Muscle layer of duodenum (tissue), 2 donors: ENCODE measurements around the gene STXBP5.

Experiments
- H3K27ac ChIP-seq: one replicate; pipeline ENCODE4 v1.7.0; 2013; ENCODE audit warnings: mild to moderate bottlenecking, low read length
- H3K27me3 ChIP-seq: one replicate; pipeline ENCODE4 v1.7.0; 2013; ENCODE audit warnings: low read depth, mild to moderate bottlenecking, control low read depth, low read length
- H3K36me3 ChIP-seq, 2 donors: one replicate each; pipeline ENCODE4 v1.7.0; 2013; ENCODE audit warnings: low read length in 2 of 2, control low read depth in 1 of 2, mild to moderate bottlenecking in 1 of 2; ENCODE audit not compliant: insufficient read depth in 2 of 2, control insufficient read depth in 1 of 2
- H3K4me1 ChIP-seq, 2 donors: one replicate each; pipeline ENCODE4 v1.7.0; 2013; ENCODE audit warnings: low read length in 2 of 2, mild to moderate bottlenecking in 2 of 2, control low read depth in 1 of 2, moderate library complexity in 1 of 2; ENCODE audit not compliant: insufficient read depth in 2 of 2, control insufficient read depth in 1 of 2
- H3K4me3 ChIP-seq, 2 donors: one replicate each; pipeline ENCODE4 v1.7.0; 2013; ENCODE audit warnings: low read length in 2 of 2, low read depth in 1 of 2, mild to moderate bottlenecking in 1 of 2
- H3K9me3 ChIP-seq, 2 donors: one replicate each; pipeline ENCODE4 v1.7.0; 2013; ENCODE audit warnings: low read length in 2 of 2, control low read depth in 1 of 2, mild to moderate bottlenecking in 1 of 2; ENCODE audit not compliant: control insufficient read depth in 1 of 2
- donor health status: healthy.

Gene STXBP5

DNA sequence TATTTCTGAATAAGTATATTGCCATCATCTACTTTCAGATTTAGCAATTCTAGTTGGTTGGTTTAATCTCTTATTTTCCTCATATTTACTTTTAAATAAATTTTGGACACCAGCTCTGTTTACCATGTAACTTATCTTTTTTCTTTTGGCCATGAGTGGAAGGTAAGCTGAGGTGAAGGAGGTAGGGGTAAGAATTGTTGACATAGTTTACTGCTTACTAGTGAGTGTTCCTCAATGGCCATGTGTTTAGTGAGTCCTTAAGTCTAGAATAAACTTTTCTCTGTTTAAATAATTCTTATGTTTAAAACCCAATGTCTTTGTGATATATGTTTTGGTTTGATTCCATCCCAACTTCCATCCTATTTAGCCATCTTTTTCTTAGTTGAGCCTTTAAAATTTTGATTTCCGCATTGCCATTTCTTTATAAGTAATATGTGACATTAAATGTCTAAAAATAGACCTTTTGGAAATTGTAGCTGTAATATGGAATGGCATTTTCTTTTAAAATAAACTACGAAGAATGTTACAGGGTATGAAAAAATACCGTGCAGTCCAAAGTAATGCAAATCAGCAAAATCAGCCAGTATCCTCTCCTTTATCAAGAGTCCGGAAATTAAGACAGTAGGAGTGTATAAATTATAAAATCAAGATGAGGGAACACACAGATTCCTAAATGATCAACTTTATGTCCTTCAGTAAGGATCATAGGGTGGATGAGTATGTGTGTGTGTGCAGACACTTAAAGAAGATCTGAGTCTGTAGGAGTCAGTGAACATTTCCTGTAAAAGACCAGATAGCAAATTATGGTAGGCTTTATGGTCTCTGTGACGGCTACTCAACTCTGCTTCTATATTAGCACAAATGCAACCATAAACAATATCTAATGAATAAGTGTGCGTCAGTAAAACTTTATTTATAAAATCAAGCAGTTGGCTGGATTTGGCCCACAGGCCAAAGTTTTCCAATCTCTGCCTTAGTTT, 10.3 kb downstream of the STXBP5 start:
- Histone ChIP-seq H3K27me3 (no peaks in the 10 kb centered on the region), H3K4me1 (no peaks in the 10 kb centered on the region), H3K36me3 (no peaks in the 10 kb centered on the region), H3K9me3 (no peaks in the 10 kb centered on the region), H3K4me3 (no peak overlapping the region), H3K27ac (no peak overlapping the region)

DNA sequence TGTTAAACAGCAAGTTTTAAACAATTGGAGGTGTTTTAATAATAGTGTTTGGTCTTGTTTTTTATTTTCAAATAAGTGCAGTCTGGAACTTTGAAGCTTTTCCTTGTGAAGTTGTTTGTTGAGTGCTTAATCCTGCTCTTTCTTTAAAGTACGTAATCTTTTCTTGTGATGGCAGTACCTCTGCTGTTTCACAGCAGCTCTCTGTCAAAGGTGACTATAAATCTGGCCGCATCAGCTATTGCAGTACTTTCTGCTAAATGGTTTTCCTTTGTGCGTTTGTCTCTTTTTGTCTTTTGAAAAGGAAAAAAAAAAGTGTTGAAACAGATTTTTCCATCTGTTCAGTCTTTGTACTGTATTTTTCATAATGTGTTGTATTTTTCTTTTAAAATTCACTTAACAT, 12.7 kb downstream of the STXBP5 start:
- Histone ChIP-seq H3K4me3 (no peak overlapping the region), H3K27ac (no peak overlapping the region), H3K27me3 (no peaks in the 10 kb centered on the region), H3K36me3 (no peaks in the 10 kb centered on the region), H3K9me3 (no peaks in the 10 kb centered on the region), H3K4me1 (peaks cover 0 to 6% of the 10 kb centered on the region in 2 donors)

DNA sequence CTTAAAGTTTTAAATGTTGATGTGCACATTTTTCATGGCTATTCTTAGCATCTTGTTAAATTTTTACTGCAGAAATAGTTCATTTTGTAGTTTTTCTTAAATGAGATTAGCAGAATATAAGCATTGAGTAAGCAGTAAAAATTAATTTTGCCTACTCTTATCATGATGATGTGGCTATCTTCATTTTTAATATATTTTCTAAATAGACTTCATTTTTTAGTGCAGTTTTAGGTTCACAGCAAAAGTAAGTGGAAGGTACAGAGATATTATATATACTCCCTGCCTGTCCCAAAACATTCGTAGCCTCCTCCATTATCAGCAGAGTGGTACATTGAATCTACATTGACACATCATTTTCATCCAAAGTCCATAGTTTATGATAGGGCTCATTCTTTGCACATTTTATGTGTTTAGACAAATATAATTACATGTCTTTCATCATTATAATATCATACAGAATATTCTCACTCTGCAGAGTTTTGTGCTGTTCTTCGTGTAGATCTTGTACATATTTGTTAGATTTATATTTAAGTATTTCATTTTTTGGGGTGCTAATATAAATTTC, 13.7 kb downstream of the STXBP5 start:
- Histone ChIP-seq H3K27me3 (no peaks in the 10 kb centered on the region), H3K36me3 (no peaks in the 10 kb centered on the region), H3K4me1 (peaks cover 0 to 6% of the 10 kb centered on the region in 2 donors), H3K9me3 (no peaks in the 10 kb centered on the region), H3K27ac (no peak overlapping the region), H3K4me3 (no peak overlapping the region)

DNA sequence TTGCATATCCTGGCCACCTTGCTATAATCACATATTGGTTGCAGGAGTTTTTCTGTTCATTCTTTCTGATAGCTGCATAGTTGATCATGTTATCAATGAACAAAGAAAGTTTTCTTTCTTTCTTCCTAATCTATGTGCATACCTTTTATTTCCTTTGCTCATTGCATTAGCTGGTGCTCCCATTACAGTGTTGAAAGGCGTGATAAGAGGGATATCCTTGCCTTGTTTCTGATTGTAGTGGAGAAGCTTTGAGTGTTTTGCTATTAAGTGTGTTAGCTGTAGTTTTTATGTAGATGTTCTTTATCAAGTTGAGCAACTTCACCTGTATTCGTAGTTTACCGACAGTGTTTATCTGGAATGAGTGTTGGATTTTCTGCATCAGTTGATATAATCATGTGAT, 14.6 kb downstream of the STXBP5 start:
- Histone ChIP-seq H3K36me3 (no peaks in the 10 kb centered on the region), H3K4me1 (peaks cover 0 to 6% of the 10 kb centered on the region in 2 donors), H3K27ac (no peak overlapping the region), H3K27me3 (no peaks in the 10 kb centered on the region), H3K9me3 (no peaks in the 10 kb centered on the region), H3K4me3 (no peak overlapping the region)

DNA sequence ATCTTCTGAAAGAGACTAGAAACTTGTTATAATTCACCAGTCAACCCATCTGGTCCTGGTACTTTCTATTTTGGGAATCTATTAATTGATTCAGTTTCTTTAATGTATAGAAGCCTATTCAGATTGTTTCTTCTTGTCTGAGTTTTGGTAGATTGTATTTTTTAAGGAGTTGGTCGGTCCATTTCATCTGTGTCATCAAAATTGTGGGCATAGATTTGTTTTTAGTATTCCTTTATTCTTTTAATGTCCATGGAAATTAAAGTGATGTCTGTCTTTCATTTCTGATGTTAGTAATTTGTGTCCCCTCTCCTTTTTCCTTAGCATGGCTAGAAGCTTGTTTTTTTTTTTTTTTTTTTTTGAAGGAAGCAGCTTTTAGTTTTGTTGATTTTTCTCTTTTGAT, 15.2 kb downstream of the STXBP5 start:
- no peaks in the 10 kb centered on the region for H3K27me3 ChIP-seq
- H3K4me1 ChIP-seq = peaks cover 0 to 6% of the 10 kb centered on the region in 2 donors
- H3K9me3 ChIP-seq = no peaks in the 10 kb centered on the region
- no peak overlapping the region for H3K27ac ChIP-seq
- H3K36me3 ChIP-seq = no peaks in the 10 kb centered on the region
- no peak overlapping the region for H3K4me3 ChIP-seq

DNA sequence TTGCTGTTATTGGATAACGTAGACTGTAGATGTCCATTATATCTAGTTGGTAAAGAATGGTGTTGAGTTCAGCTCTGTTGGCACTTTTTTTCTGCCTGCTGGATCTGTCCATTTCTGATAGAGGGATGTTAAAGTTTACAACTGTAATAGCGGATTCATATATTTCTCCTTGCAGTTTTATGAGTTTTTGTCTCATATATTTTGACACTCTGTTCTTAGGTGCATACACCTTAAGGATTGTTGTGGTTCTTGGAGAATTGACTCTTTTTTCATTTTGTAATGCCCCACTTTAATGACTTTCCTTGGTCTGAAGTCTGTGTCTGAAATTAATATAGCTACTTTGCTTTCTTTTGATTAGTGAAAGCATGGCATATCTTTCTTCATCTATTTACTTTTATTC, 16.1 kb downstream of the STXBP5 start:
- H3K27me3 ChIP-seq = no peaks in the 10 kb centered on the region
- H3K27ac ChIP-seq = no peak overlapping the region
- no peak overlapping the region for H3K4me3 ChIP-seq
- peaks cover 0 to 6% of the 10 kb centered on the region in 2 donors for H3K4me1 ChIP-seq
- no peaks in the 10 kb centered on the region for H3K36me3 ChIP-seq
- H3K9me3 ChIP-seq = no peaks in the 10 kb centered on the region

DNA sequence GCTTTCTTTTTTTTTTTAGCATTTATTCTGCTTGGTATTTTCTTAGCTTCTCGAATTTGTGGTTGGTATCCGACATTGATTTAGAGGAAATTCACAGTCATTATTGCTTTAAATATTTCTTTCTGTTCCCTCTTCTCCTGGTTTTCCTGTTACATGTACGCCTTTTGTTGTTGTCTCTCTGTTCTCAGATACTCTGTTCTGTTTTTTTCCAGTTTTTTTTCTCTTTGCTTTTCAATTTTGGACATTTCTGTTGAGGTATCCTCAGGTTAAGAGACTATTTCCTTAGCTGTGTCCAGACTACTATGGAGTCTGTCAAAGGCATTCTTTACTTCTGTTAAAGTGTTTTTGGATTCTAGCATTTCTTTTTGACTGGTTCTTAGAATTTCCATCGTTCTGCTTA, 17.5 kb downstream of the STXBP5 start:
- Histone ChIP-seq H3K27ac (no peak overlapping the region), H3K4me1 (peaks cover 0 to 6% of the 10 kb centered on the region in 2 donors), H3K4me3 (no peak overlapping the region), H3K27me3 (no peaks in the 10 kb centered on the region), H3K36me3 (no peaks in the 10 kb centered on the region), H3K9me3 (no peaks in the 10 kb centered on the region)

DNA sequence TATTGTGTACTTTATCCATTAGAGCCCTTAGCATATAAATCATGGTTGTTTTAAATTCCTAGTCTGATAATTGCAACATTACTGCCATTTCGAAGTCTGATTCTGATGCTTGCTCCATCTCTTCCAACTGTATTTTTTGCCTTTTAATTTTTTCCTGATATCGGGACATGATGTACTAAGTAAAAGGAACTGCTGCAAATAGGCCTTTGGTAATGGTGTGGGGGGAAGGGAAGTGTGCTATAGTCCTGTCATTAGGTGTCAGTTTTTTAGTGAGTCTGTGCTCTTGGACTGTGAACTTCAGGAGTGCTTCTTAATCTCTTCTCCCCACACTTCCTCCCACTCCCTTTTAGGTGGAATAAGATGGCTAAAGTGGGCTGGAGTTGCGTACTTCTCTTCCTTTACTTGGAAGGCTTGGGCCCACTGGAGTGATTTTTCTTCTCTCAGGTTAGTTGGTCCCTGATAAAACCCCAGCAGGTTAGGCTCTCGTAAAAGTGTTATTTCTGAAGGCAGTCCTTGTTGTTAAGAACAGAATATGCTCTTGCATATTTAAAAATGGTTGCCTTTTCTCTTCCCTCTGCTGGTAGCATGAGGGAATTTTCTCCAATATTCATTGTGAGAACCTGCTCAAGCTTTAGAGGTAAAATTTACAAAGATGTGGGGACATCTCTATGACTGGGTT, 18.1 kb downstream of the STXBP5 start:
- Histone ChIP-seq H3K9me3 (no peaks in the 10 kb centered on the region), H3K27me3 (no peaks in the 10 kb centered on the region), H3K4me1 (peaks cover 0 to 6% of the 10 kb centered on the region in 2 donors), H3K36me3 (no peaks in the 10 kb centered on the region), H3K4me3 (no peak overlapping the region), H3K27ac (no peak overlapping the region)

DNA sequence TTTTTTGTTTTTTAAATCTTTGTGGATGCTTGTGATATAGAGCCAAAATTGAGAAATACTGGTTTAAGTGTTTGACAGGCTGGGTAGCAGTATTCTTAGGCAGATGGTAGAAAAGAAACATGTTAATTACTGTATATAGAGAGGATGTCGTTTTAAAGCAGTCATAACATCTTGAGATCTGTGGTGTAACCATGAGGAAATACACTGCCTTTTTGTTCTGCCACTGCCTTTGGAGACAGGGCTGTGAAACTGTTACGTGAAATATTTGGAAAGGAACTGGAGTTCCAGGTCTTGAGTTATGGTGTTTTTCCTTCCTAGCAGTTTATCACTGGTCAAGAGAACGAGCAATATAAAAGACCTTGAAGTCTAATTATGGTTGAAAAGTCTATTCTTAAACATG, 19.5 kb downstream of the STXBP5 start:
- no peaks in the 10 kb centered on the region for H3K9me3 ChIP-seq
- peaks cover 0 to 6% of the 10 kb centered on the region in 2 donors for H3K4me1 ChIP-seq
- H3K36me3 ChIP-seq = no peaks in the 10 kb centered on the region
- no peak overlapping the region for H3K4me3 ChIP-seq
- H3K27me3 ChIP-seq = no peaks in the 10 kb centered on the region
- no peak overlapping the region for H3K27ac ChIP-seq

DNA sequence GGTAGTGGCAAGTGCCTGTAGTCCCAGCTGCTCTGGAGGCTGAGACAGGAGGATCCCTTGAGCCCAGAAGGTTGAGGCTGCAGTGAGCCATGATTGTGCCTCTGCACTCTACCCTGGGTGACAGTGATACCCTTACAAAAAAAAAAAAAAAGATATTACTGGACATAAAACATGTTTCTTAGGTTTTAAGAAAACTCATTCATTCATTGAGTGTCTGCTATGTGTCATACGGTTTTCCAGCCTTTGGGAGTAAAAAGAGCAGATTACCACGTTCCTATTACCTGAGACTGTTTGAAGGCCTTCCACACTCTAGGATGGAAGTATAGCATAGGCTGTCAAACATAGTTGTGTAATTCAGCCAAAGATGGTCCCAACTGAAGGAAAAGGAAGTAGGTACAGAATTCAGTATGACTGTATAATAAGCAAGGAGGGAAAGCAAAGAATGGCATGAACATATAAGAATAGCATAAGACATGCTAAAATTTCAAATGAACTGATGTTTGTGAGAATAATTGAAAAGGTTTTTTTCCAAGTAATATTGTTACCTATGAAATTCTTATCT, 22.0 kb downstream of the STXBP5 start:
- Histone ChIP-seq H3K4me1 (peaks cover 0 to 5% of the 10 kb centered on the region in 2 donors), H3K36me3 (no peaks in the 10 kb centered on the region), H3K27ac (no peak overlapping the region), H3K27me3 (no peaks in the 10 kb centered on the region), H3K9me3 (no peaks in the 10 kb centered on the region), H3K4me3 (no peak overlapping the region)

DNA sequence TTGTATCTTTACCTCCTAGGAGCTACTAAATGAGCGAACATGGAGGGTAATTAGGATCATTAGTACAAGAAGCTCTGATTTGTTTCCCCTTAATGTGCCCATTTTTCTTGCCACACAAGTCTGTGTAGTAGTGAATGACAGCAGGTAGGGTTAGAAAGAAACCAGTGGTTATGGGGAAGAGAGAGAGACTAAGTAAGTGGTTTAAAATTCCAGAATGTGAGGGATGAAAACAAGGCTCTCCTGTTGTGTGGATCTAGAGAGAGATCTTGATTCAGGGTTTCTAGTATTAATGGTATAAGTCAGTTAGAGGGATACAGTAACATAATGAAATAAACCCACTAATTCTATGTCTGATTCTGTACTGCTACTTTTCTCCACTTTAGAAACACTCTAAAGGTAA, 22.7 kb downstream of the STXBP5 start:
- Histone ChIP-seq H3K36me3 (no peaks in the 10 kb centered on the region), H3K27ac (no peak overlapping the region), H3K4me1 (no peaks in the 10 kb centered on the region), H3K9me3 (no peaks in the 10 kb centered on the region), H3K27me3 (no peaks in the 10 kb centered on the region), H3K4me3 (no peak overlapping the region)
